ENCODE measurements around the gene CWC27. TPM values are rescaled to one million over a fixed set of nuclear protein-coding genes. Genes with fewer than 3 reads are reported as not detected.

CWC27 gene
- total and polyA plus RNA-seq, 9 of the 15 experiments (the other 6 are each of a cell fraction or from before 2014, with no cell fraction given) = 19.7 to 49.3 (median 38.3) TPM

DNA sequence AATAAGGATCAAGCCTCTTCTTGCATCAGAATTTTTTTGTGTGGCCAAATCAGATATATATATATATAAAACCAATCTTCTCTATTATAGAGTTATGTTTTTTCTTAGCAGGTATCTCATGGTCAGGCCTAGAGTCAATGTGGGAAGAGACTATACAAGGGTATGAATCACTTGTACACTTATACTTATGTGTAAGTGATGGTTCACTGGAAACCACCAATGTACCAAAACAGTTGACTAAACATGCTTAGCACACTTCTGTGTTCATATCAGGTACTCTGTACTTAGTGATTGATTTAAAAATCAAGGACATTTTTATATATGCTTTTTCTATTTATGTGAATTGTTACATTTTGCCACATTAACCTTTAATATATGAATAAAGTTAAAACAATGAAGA lies 92.6 kb downstream of the CWC27 start:
- Histone ChIP-seq H3K4me2 (ENCODE audit: insufficient read depth, low read length) (no peak overlapping the region), H3K27ac (ENCODE audit: extremely low read depth, low read depth, low read length) (no peak overlapping the region), H3K9me3 (replicated peaks; ENCODE audit: control insufficient read depth, insufficient read depth, low read depth, low read length) (no peaks in the 10 kb centered on the region), H3K79me2 (ENCODE audit: control insufficient read depth, insufficient read depth, low read length) (no peaks in the 10 kb centered on the region), H3K9ac (ENCODE audit: insufficient read depth in 1 of 2, low read depth in 2 of 2, low read length in 2 of 2) (no peak overlapping the region), H2AFZ (ENCODE audit: low read depth, low read length) (no peak overlapping the region), H4K20me1 (replicated peaks; ENCODE audit: control insufficient read depth, insufficient read depth, low read length) (no peaks in the 10 kb centered on the region), H3K4me1 (replicated peaks in 1 of 2; ENCODE audit: control insufficient read depth in 2 of 2, insufficient read depth in 2 of 2, low read length in 2 of 2) (no peaks in the 10 kb centered on the region), H3K27me3 (ENCODE audit: control insufficient read depth in 2 of 2, insufficient read depth in 2 of 2, low read length in 2 of 2) (no peaks in the 10 kb centered on the region), H3K4me3 (no peak overlapping the region), H3K9me1 (ENCODE audit: control insufficient read depth, insufficient read depth, low read length) (no peaks in the 10 kb centered on the region), H3K36me3 (ENCODE audit: control insufficient read depth, insufficient read depth, low read length) (no peaks in the 10 kb centered on the region)
- FAIRE-seq (no peak), DNase-seq (ENCODE audit: extremely low read depth in 1 of 4, low spot score in 3 of 4) (no peak), ATAC-seq (no peak)
- intact Hi-C loops (cut with micrococcal nuclease) (no loop called here), in situ Hi-C loops (cut with MboI) (no loop called here)
- no TSS peak for BruUV-seq (replicated peaks)
- CTCF ChIA-PET (ENCODE audit: low intra/inter-chr PET ratio) = no interaction called here
- POLR2A ChIA-PET = no interaction called here
- TF ChIP-seq TBL1XR1 (IDR thresholded peaks at IDR 0.05; ENCODE audit: low read length in 2 of 2) = no peak
- TF ChIP-seq RERE (CRISPR knock-in tag; IDR thresholded peaks at IDR 0.05; ENCODE audit: borderline replicate concordance) = no peak
- TF ChIP-seq THRB (CRISPR knock-in tag; conservative IDR thresholded peaks at IDR 0.05) = no peak
- no peak for TF ChIP-seq ZNF354B (CRISPR knock-in tag; IDR thresholded peaks at IDR 0.05)
- no peak for TF ChIP-seq ZNF282 (CRISPR knock-in tag; IDR thresholded peaks at IDR 0.05)
- no peak for TF ChIP-seq FOXP1 (CRISPR knock-in tag; IDR thresholded peaks at IDR 0.05)
- TF ChIP-seq, protein P1, sequence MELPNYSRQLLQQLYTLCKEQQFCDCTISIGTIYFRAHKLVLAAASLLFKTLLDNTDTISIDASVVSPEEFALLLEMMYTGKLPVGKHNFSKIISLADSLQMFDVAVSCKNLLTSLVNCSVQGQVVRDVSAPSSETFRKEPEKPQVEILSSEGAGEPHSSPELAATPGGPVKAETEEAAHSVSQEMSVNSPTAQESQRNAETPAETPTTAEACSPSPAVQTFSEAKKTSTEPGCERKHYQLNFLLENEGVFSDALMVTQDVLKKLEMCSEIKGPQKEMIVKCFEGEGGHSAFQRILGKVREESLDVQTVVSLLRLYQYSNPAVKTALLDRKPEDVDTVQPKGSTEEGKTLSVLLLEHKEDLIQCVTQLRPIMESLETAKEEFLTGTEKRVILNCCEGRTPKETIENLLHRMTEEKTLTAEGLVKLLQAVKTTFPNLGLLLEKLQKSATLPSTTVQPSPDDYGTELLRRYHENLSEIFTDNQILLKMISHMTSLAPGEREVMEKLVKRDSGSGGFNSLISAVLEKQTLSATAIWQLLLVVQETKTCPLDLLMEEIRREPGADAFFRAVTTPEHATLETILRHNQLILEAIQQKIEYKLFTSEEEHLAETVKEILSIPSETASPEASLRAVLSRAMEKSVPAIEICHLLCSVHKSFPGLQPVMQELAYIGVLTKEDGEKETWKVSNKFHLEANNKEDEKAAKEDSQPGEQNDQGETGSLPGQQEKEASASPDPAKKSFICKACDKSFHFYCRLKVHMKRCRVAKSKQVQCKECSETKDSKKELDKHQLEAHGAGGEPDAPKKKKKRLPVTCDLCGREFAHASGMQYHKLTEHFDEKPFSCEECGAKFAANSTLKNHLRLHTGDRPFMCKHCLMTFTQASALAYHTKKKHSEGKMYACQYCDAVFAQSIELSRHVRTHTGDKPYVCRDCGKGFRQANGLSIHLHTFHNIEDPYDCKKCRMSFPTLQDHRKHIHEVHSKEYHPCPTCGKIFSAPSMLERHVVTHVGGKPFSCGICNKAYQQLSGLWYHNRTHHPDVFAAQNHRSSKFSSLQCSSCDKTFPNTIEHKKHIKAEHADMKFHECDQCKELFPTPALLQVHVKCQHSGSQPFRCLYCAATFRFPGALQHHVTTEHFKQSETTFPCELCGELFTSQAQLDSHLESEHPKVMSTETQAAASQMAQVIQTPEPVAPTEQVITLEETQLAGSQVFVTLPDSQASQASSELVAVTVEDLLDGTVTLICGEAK (IDR thresholded peaks at IDR 0.05) = no peak
- TF ChIP-seq, protein P1 (CRISPR knock-in tag; IDR thresholded peaks at IDR 0.05) = no peak

Data from K562 (cell line).